ENCODE results near the gene DCANP1.

Gene DCANP1

GRCh38 chr5:135456238-135457099 is 9.3 kb upstream of the DCANP1 start:
- no peak for DNase-seq

- no peak for DNase-seq
Measured at GRCh38 chr5:135455876-135456237, 8.7 kb upstream of the DCANP1 start.

- no peak for DNase-seq
Measured at GRCh38 chr5:135454946-135455345, 7.8 kb upstream of the DCANP1 start.

- no peak for DNase-seq
Measured at GRCh38 chr5:135453613-135454012, 6.5 kb upstream of the DCANP1 start.

- DNase-seq: no peak
Measured at GRCh38 chr5:135452321-135453030, 5.3 kb upstream of the DCANP1 start, which contains the start of gene TIFAB. Gene TIFAB (minus strand): TSS chr5:135452351. CDS start chr5:135449939, 2,412 bp downstream.

- DNase-seq: no peak
Measured at GRCh38 chr5:135451581-135452320, 4.6 kb upstream of the DCANP1 start.

GRCh38 chr5:135450952-135451351 is 3.8 kb upstream of the DCANP1 start:
- DNase-seq: no peak

- DNase-seq: no peak
Measured at GRCh38 chr5:135450336-135450735, 3.2 kb upstream of the DCANP1 start.

- no peak for DNase-seq
Measured at GRCh38 chr5:135449644-135450043, 2.5 kb upstream of the DCANP1 start.

- DNase-seq: no peak
Measured at GRCh38 chr5:135448791-135449507, 1.8 kb upstream of the DCANP1 start.

- no peak for DNase-seq
Measured at GRCh38 chr5:135448071-135448739, 1.1 kb upstream of the DCANP1 start.

GRCh38 chr5:135446615-135447014 is 533 bp downstream of the DCANP1 start:
- DNase-seq: no peak

GRCh38 chr5:135446206-135446605 is 942 bp downstream of the DCANP1 start:
- DNase-seq: no peak

- DNase-seq: no peak
Measured at GRCh38 chr5:135445306-135445985, 1.7 kb downstream of the DCANP1 start.

- no peak for DNase-seq
Measured at GRCh38 chr5:135444881-135445280, 2.3 kb downstream of the DCANP1 start.

GRCh38 chr5:135444360-135444759 is 2.8 kb downstream of the DCANP1 start:
- DNase-seq: no peak

GRCh38 chr5:135443161-135443960 is 3.8 kb downstream of the DCANP1 start:
- no peak for DNase-seq

GRCh38 chr5:135442431-135443160 is 4.6 kb downstream of the DCANP1 start:
- no peak for DNase-seq

GRCh38 chr5:135441919-135442318 is 5.2 kb downstream of the DCANP1 start:
- DNase-seq: no peak

- DNase-seq: no peak
Measured at GRCh38 chr5:135441350-135441831, 5.8 kb downstream of the DCANP1 start.
